Mesothelial cell of epicardium (in vitro differentiated cells): ENCODE results near the gene ZFAND3. TPM values are rescaled to one million over a fixed set of nuclear protein-coding genes. Genes with fewer than 3 reads are reported as not detected.

ENCODE experiments used
- DNase-seq, 2 experiments: peaks; one replicate each; pipeline ENCODE4 v3.0.0; 2021; ENCODE audit warnings: low spot score in 2 of 2; ENCODE audit not compliant: unreplicated experiment in 2 of 2
- H3K27ac Mint-ChIP-seq: 2 replicates; pipeline ENCODE4 v1.8.0; 2021; ENCODE audit warnings: mixed read lengths
- H3K27me3 Mint-ChIP-seq: 2 replicates; pipeline ENCODE4 v1.8.0; 2021; ENCODE audit warnings: low read depth, mixed read lengths
- H3K36me3 Mint-ChIP-seq: 2 replicates; pipeline ENCODE4 v1.8.0; 2021; ENCODE audit warnings: mixed read lengths
- H3K4me1 Mint-ChIP-seq: 2 replicates; pipeline ENCODE4 v1.8.0; 2021; ENCODE audit warnings: mixed read lengths
- H3K4me3 Mint-ChIP-seq: 2 replicates; pipeline ENCODE4 v1.8.0; 2021; ENCODE audit warnings: mild to moderate bottlenecking, moderate library complexity, mixed read lengths
- H3K9me3 Mint-ChIP-seq: 2 replicates; pipeline ENCODE4 v1.8.0; 2021; ENCODE audit warnings: mixed read lengths
- CTCF ChIP-seq: fragments of 200-600 bp; sonication (generic); IDR thresholded peaks from one replicate; pipeline ENCODE4 v1.5.0; 2021; ENCODE audit warnings: antibody characterized with exemption; ENCODE audit not compliant: unreplicated experiment
- total RNA-seq: library from RNA; stranded (reverse); gene quantifications from 3 replicates; pipeline ENCODE4 v1.2.1, GENCODE V29; 2021

Gene ZFAND3
- total RNA-seq, 1 donor from 2014 or later: 81.2 TPM

GRCh38 chr6:38064431-38064830 is 244.9 kb downstream of the ZFAND3 start:
- no peak overlapping the region for H3K4me3 Mint-ChIP-seq
- no peak for TF ChIP-seq CTCF
- no peak overlapping the region for H3K27ac Mint-ChIP-seq
- DNase-seq: no peak
- peaks cover 18% of the 10 kb centered on the region for H3K4me1 Mint-ChIP-seq
- H3K36me3 Mint-ChIP-seq: peaks cover 27% of the 10 kb centered on the region
- H3K9me3 Mint-ChIP-seq: no peaks in the 10 kb centered on the region
- H3K27me3 Mint-ChIP-seq: no peaks in the 10 kb centered on the region

- Mint-ChIP-seq H3K9me3 (no peaks in the 10 kb centered on the region), H3K36me3 (peaks cover 27% of the 10 kb centered on the region), H3K27ac (no peak overlapping the region), H3K4me1 (peaks cover 30% of the 10 kb centered on the region), H3K27me3 (no peaks in the 10 kb centered on the region), H3K4me3 (no peak overlapping the region)
- DNase-seq: no peak
- TF ChIP-seq CTCF: no peak
Observed at GRCh38 chr6:38065734-38066305, 246.3 kb downstream of the ZFAND3 start.

GRCh38 chr6:38067263-38067980 is 247.9 kb downstream of the ZFAND3 start:
- TF ChIP-seq CTCF: no peak
- Mint-ChIP-seq H3K9me3 (no peaks in the 10 kb centered on the region), H3K27me3 (no peaks in the 10 kb centered on the region), H3K4me3 (no peak overlapping the region), H3K36me3 (peaks cover 19% of the 10 kb centered on the region), H3K4me1 (peaks cover 36% of the 10 kb centered on the region), H3K27ac (peak overlapping the region; percentile 9)
- no peak for DNase-seq

- Mint-ChIP-seq H3K4me3 (no peak overlapping the region), H3K27ac (peak overlapping the region; percentile 80), H3K4me1 (peaks cover 43% of the 10 kb centered on the region), H3K9me3 (no peaks in the 10 kb centered on the region), H3K36me3 (peaks cover 6% of the 10 kb centered on the region), H3K27me3 (no peaks in the 10 kb centered on the region)
- no peak for DNase-seq
- no peak for TF ChIP-seq CTCF
Observed at GRCh38 chr6:38068854-38069590, 249.5 kb downstream of the ZFAND3 start.

- H3K9me3 Mint-ChIP-seq: peaks cover 7% of the 10 kb centered on the region
- TF ChIP-seq CTCF: no peak
- H3K4me3 Mint-ChIP-seq: no peak overlapping the region
- H3K27me3 Mint-ChIP-seq: no peaks in the 10 kb centered on the region
- no peak overlapping the region for H3K27ac Mint-ChIP-seq
- H3K4me1 Mint-ChIP-seq: peaks cover 54% of the 10 kb centered on the region
- DNase-seq: no peak
- peaks cover 15% of the 10 kb centered on the region for H3K36me3 Mint-ChIP-seq
Observed at GRCh38 chr6:38077488-38078030, 258.0 kb downstream of the ZFAND3 start.
